Neuronal stem cell (in vitro differentiated cells): Measurements from ENCODE around the gene INAFM1.

Experiments
- DNase-seq: peaks from one replicate; pipeline ENCODE4 v3.0.0-alpha.2; 2013; ENCODE audit warnings: low spot score
- H2AFZ ChIP-seq: one replicate; pipeline ENCODE4 v1.6.1; 2013; ENCODE audit warnings: mild to moderate bottlenecking, low read length, inconsistent platforms
- H2AK5ac ChIP-seq: 2 replicates; pipeline ENCODE4 v1.6.1; 2013; ENCODE audit warnings: low read depth, mild to moderate bottlenecking, inconsistent platforms, low read length, moderate library complexity, mixed read lengths
- H2BK120ac ChIP-seq: 2 replicates; pipeline ENCODE4 v1.6.1; 2013; ENCODE audit warnings: low read depth, mild to moderate bottlenecking, inconsistent platforms, low read length, moderate library complexity, mixed read lengths
- H2BK12ac ChIP-seq: one replicate; pipeline ENCODE4 v1.6.1; 2013; ENCODE audit warnings: low read length, inconsistent platforms
- H2BK15ac ChIP-seq: 2 replicates; pipeline ENCODE4 v1.6.1; 2013; ENCODE audit warnings: mild to moderate bottlenecking, low read length, inconsistent platforms, mixed read lengths
- H2BK5ac ChIP-seq: one replicate; pipeline ENCODE4 v1.6.1; 2013; ENCODE audit warnings: inconsistent platforms, mild to moderate bottlenecking, low read length, moderate library complexity
- H3K14ac ChIP-seq: one replicate; pipeline ENCODE4 v1.6.1; 2013; ENCODE audit warnings: low read length, inconsistent platforms
- H3K18ac ChIP-seq: 2 replicates; pipeline ENCODE4 v1.6.1; 2013; ENCODE audit warnings: low read length, inconsistent platforms
- H3K23ac ChIP-seq: 2 replicates; pipeline ENCODE4 v1.6.1; 2013; ENCODE audit warnings: low read depth, mild to moderate bottlenecking, mixed read lengths, low read length, inconsistent platforms; ENCODE audit not compliant: poor library complexity
- H3K27ac ChIP-seq: replicated peaks from 3 replicates; pipeline ENCODE4 v1.5.1; 2013; ENCODE audit warnings: low read length, inconsistent platforms
- H3K27me3 ChIP-seq, 3 experiments: 2 replicates each; pipeline ENCODE4 v1.6.1; 2013; ENCODE audit warnings: low read length in 3 of 3, mild to moderate bottlenecking in 2 of 3, inconsistent platforms in 1 of 3, low read depth in 1 of 3, mixed read lengths in 1 of 3, moderate library complexity in 1 of 3; ENCODE audit not compliant: control insufficient read depth in 3 of 3, insufficient read depth in 3 of 3
- H3K36me3 ChIP-seq, 2 donors: replicated peaks in 1 of 2; 2 replicates each; pipeline ENCODE4 v1.6.1; 2013; ENCODE audit warnings: low read length in 2 of 2; ENCODE audit not compliant: control insufficient read depth in 2 of 2, insufficient read depth in 2 of 2
- H3K4ac ChIP-seq: 2 replicates; pipeline ENCODE4 v1.6.1; 2013; ENCODE audit warnings: inconsistent platforms, mild to moderate bottlenecking, low read length, moderate library complexity
- H3K4me1 ChIP-seq, 2 donors: 1 replicate in 1 of 2; 2 replicates in 1 of 2; pipeline ENCODE4 v1.6.1; 2013; ENCODE audit warnings: low read length in 2 of 2, low read depth in 1 of 2; ENCODE audit not compliant: control insufficient read depth in 2 of 2, insufficient read depth in 1 of 2
- H3K4me2 ChIP-seq: one replicate; pipeline ENCODE4 v1.6.1; 2013; ENCODE audit warnings: mild to moderate bottlenecking, low read length, inconsistent platforms; ENCODE audit not compliant: insufficient read depth, poor library complexity, severe bottlenecking
- H3K4me3 ChIP-seq, 2 donors: 2 replicates each; pipeline ENCODE4 v1.5.1; 2013; ENCODE audit warnings: low read length in 2 of 2, mild to moderate bottlenecking in 2 of 2, inconsistent platforms in 1 of 2, moderate library complexity in 1 of 2
- H3K79me1 ChIP-seq: one replicate; pipeline ENCODE4 v1.6.1; 2013; ENCODE audit warnings: low read depth, mild to moderate bottlenecking, inconsistent platforms, low read length, moderate library complexity
- H3K9ac ChIP-seq: one replicate; pipeline ENCODE4 v1.6.1; 2013; ENCODE audit warnings: mild to moderate bottlenecking, low read depth, low read length, inconsistent platforms; ENCODE audit not compliant: poor library complexity
- H3K9me3 ChIP-seq, 2 donors: replicated peaks in 1 of 2; 2 replicates each; pipeline versions ENCODE3 to v1.6.1; 2013; ENCODE audit warnings: low read length in 2 of 2, mild to moderate bottlenecking in 2 of 2, inconsistent platforms in 1 of 2, low read depth in 1 of 2, mixed read lengths in 1 of 2, moderate library complexity in 1 of 2; ENCODE audit not compliant: control insufficient read depth in 2 of 2, insufficient read depth in 1 of 2
- H4K8ac ChIP-seq: one replicate; pipeline ENCODE4 v1.6.1; 2013; ENCODE audit warnings: low read depth, mild to moderate bottlenecking, inconsistent platforms, low read length, moderate library complexity
- H4K91ac ChIP-seq: one replicate; pipeline ENCODE4 v1.6.1; 2013; ENCODE audit warnings: low read length, low read depth, mild to moderate bottlenecking, inconsistent platforms; ENCODE audit not compliant: poor library complexity
- WGBS, 2 donors: extraction: QIAGEN DNeasy Blood & Tissue Kit; methylation state at CpG; one replicate each; pipeline ENCODE4 v1.1.7; 2013; ENCODE audit warnings: missing lambda C conversion rate in 2 of 2, mixed read lengths in 1 of 2; ENCODE audit not compliant: insufficient read length in 2 of 2, insufficient replicate concordance in 1 of 2; ENCODE audit errors: extremely low coverage in 2 of 2; 5-methylcytosine and 5-hydroxymethylcytosine counted together

INAFM1 gene

GRCh38 chr19:47313754-47314295 is 39.1 kb downstream of the INAFM1 start:
- no peak overlapping the region for H4K91ac ChIP-seq
- no peaks in the 10 kb centered on the region for H3K9me3 ChIP-seq
- no peak overlapping the region for H2BK5ac ChIP-seq
- no peak overlapping the region for H3K4ac ChIP-seq
- no peaks in the 10 kb centered on the region for H3K4me1 ChIP-seq
- no CpG with 5 or more reads among the region's 10 CpGs for WGBS, 2 donors
- H3K79me1 ChIP-seq = no peaks in the 10 kb centered on the region
- H3K27ac ChIP-seq = no peak overlapping the region
- no peak overlapping the region for H3K23ac ChIP-seq
- no peaks in the 10 kb centered on the region for H3K27me3 ChIP-seq
- no peaks in the 10 kb centered on the region for H3K36me3 ChIP-seq
- H3K4me3 ChIP-seq = no peak overlapping the region
- H3K9ac ChIP-seq = peak overlapping the region; percentile 9
- H3K4me2 ChIP-seq = no peak overlapping the region
- H2AK5ac ChIP-seq = no peak overlapping the region
- H2BK15ac ChIP-seq = no peak overlapping the region
- H4K8ac ChIP-seq = no peak overlapping the region
- H2BK12ac ChIP-seq = no peak overlapping the region
- no peak overlapping the region for H2BK120ac ChIP-seq
- H2AFZ ChIP-seq = no peak overlapping the region
- no peak overlapping the region for H3K18ac ChIP-seq
- DNase-seq = no peak
- H3K14ac ChIP-seq = no peak overlapping the region

- no peak for DNase-seq
- H3K27me3 ChIP-seq = no peaks in the 10 kb centered on the region
- H3K4me1 ChIP-seq = no peaks in the 10 kb centered on the region
- H3K18ac ChIP-seq = no peak overlapping the region
- no peak overlapping the region for H2BK5ac ChIP-seq
- no peak overlapping the region for H2AK5ac ChIP-seq
- no peak overlapping the region for H2AFZ ChIP-seq
- H3K4me2 ChIP-seq = no peak overlapping the region
- no peaks in the 10 kb centered on the region for H3K79me1 ChIP-seq
- no peak overlapping the region for H3K9ac ChIP-seq
- no peak overlapping the region for H4K91ac ChIP-seq
- no peak overlapping the region for H4K8ac ChIP-seq
- no CpG with 5 or more reads among the region's 12 CpGs for WGBS, 2 donors
- no peak overlapping the region for H3K4me3 ChIP-seq
- no peak overlapping the region for H2BK120ac ChIP-seq
- no peak overlapping the region for H3K14ac ChIP-seq
- H2BK12ac ChIP-seq = no peak overlapping the region
- H3K23ac ChIP-seq = no peak overlapping the region
- no peaks in the 10 kb centered on the region for H3K9me3 ChIP-seq
- no peak overlapping the region for H3K27ac ChIP-seq
- no peaks in the 10 kb centered on the region for H3K36me3 ChIP-seq
- H2BK15ac ChIP-seq = no peak overlapping the region
- no peak overlapping the region for H3K4ac ChIP-seq
Measured at GRCh38 chr19:47315125-47315821, 40.6 kb downstream of the INAFM1 start.

- Histone ChIP-seq H3K79me1 (no peaks in the 10 kb centered on the region), H3K18ac (no peak overlapping the region), H2BK12ac (no peak overlapping the region), H3K4ac (no peak overlapping the region), H3K4me1 (no peaks in the 10 kb centered on the region), H3K27me3 (no peaks in the 10 kb centered on the region), H3K4me2 (no peak overlapping the region), H3K27ac (no peak overlapping the region), H3K23ac (no peak overlapping the region), H3K4me3 (no peak overlapping the region), H4K8ac (no peak overlapping the region), H2BK15ac (no peak overlapping the region), H3K9ac (no peak overlapping the region), H3K36me3 (no peaks in the 10 kb centered on the region), H3K14ac (no peak overlapping the region), H2BK5ac (no peak overlapping the region), H2BK120ac (no peak overlapping the region), H4K91ac (no peak overlapping the region), H2AK5ac (no peak overlapping the region), H3K9me3 (no peaks in the 10 kb centered on the region), H2AFZ (no peak overlapping the region)
- DNase-seq = no peak
- no CpG with 5 or more reads among the region's 4 CpGs for WGBS, 2 donors
Measured at GRCh38 chr19:47316513-47316912, 41.8 kb downstream of the INAFM1 start.

- no peak overlapping the region for H2AK5ac ChIP-seq
- H4K8ac ChIP-seq = peak overlapping the region; percentile 48
- peak overlapping the region; percentile 92 for H4K91ac ChIP-seq
- H3K27me3 ChIP-seq = peaks cover 0 to 8% (median 0%) of the 10 kb centered on the region in 3 experiments
- peak overlapping the region; percentile 58 for H2BK15ac ChIP-seq
- no peak overlapping the region for H2AFZ ChIP-seq
- peak overlapping the region; percentile 8 for H3K23ac ChIP-seq
- H3K9ac ChIP-seq = peak overlapping the region; percentile 78
- no peaks in the 10 kb centered on the region for H3K4me1 ChIP-seq
- no peak overlapping the region for H3K4me2 ChIP-seq
- H2BK12ac ChIP-seq = no peak overlapping the region
- H3K14ac ChIP-seq = peak overlapping the region; percentile 82
- H2BK120ac ChIP-seq = no peak overlapping the region
- H3K9me3 ChIP-seq = no peaks in the 10 kb centered on the region
- peak overlapping the region; percentile 57 for H3K18ac ChIP-seq
- H3K4ac ChIP-seq = no peak overlapping the region
- H3K27ac ChIP-seq = no peak overlapping the region
- DNase-seq = no peak
- no CpG with 5 or more reads among the region's 46 CpGs for WGBS, 2 donors
- peak overlapping the region; percentile 39 for H2BK5ac ChIP-seq
- H3K36me3 ChIP-seq = no peaks in the 10 kb centered on the region
- H3K79me1 ChIP-seq = no peaks in the 10 kb centered on the region
- peak overlapping the region in 1 of 2 donors; percentile 3 for H3K4me3 ChIP-seq
Measured at GRCh38 chr19:47319923-47320871, 45.5 kb downstream of the INAFM1 start.
